GM21367 (cell line): ENCODE measurements around the gene PABPN1L.

Experiments
- ATAC-seq: cut with Tn5 transposase; IDR thresholded peaks from one replicate; pipeline ENCODE4 v1.9.1; 2021; ENCODE audit not compliant: unreplicated experiment

Gene PABPN1L

GRCh38 chr16:88884569-88885271 is 18.3 kb upstream of the PABPN1L start:
- ATAC-seq = no peak

DNA sequence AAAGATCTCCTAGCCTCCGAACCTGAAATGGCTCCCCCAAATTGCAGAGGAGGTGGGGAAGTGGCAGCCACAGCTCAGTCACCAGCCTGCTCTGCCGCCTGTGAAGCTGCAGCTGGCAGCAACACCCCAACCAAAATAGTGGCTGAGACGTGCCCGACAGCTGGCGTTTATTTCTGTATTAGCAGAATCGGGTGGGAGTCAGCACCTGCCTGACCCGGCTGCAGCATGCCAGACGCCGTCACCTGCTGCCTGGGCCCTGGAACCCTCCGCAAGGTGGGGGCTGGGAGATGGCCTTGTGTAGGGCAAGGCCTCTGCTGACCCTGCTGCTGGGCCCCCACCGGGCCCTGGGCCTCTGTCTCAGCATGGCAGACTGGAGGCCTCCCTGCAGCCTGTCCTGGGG is 17.5 kb upstream of the PABPN1L start:
- no peak for ATAC-seq

- no peak for ATAC-seq
Observed at GRCh38 chr16:88883117-88883895, 16.8 kb upstream of the PABPN1L start.

GRCh38 chr16:88882358-88883030 is 16.0 kb upstream of the PABPN1L start:
- ATAC-seq = no peak

- no peak for ATAC-seq
Observed at GRCh38 chr16:88881675-88882357, 15.4 kb upstream of the PABPN1L start.

GRCh38 chr16:88881007-88881615 is 14.7 kb upstream of the PABPN1L start:
- ATAC-seq = no peak

GRCh38 chr16:88880226-88881006 is 14.0 kb upstream of the PABPN1L start:
- no peak for ATAC-seq

DNA sequence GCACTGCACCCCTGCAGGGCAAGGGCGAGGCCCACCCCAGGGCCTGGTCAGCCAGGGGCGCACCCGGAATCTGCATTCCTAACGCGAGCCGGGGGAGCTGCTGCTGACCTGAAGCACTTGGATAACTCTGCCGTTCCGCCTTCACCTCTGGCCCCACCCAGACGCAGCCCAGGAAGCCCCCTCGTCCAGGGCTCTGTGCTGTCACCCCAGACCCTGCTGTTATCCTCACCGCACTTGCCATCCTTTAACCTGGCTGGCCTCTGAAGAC is 13.3 kb upstream of the PABPN1L start:
- no peak for ATAC-seq

GRCh38 chr16:88878967-88879787 is 12.7 kb upstream of the PABPN1L start:
- no peak for ATAC-seq

- no peak for ATAC-seq
Observed at GRCh38 chr16:88878356-88878755, 11.9 kb upstream of the PABPN1L start.

- no peak for ATAC-seq
Observed at GRCh38 chr16:88877564-88878289, 11.3 kb upstream of the PABPN1L start.

GRCh38 chr16:88876942-88877526 is 10.6 kb upstream of the PABPN1L start:
- no peak for ATAC-seq

DNA sequence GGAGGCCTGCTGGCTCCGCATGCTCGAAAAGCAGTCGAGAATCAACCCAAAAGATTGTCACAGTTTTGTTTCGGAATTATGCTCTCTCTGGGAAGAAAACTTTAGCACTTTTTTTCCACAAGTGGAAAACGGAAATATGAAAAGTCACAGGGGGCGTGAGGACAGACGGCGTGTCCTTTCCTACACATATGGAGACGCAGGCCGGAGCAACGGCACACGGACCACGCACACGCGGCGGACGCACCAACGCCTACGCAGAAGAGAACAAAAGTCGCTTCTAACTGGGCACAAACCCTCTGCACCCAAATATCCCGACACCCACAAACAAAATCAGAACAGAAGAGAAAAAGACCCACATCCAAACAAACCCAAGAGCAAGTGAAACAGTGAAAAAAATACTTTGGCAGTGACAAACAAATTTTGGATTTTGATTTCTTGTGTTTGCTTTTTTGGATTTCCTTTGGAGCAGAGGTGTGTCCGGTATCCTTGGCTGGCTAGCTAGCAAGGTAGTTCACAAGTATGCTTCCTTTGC is 9.3 kb upstream of the PABPN1L start:
- ATAC-seq = no peak

DNA sequence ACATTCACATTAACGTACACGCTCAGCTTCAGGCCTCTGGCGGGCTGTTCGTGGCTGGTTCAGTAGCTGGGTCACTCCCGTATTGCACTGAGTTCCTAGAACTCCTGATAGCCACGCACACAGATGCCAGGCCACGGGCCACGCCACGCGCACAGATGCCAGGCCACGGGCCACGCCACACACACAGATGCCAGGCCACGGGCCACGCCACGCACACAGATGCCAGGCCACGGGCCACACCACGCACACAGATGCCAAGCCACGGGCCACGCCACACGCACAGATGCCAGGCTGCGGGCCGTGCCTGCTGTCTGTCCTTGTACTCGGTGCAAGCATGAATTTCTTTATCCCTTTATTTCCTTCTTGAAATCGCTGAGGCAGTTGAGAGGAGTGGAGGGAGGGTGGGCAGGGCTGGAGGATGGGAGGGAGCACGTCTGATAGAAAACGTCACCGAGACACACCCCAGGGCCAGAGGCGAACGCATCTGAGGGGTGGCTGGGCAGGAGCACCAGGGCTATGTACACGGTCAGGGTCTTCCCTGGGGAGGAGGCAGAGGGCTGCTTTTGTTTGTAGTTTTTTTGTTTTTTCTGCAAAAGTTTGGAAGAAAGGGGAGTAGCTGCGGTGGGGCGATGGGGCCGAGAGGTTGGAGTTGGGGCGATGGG is 8.6 kb upstream of the PABPN1L start:
- ATAC-seq = no peak

DNA sequence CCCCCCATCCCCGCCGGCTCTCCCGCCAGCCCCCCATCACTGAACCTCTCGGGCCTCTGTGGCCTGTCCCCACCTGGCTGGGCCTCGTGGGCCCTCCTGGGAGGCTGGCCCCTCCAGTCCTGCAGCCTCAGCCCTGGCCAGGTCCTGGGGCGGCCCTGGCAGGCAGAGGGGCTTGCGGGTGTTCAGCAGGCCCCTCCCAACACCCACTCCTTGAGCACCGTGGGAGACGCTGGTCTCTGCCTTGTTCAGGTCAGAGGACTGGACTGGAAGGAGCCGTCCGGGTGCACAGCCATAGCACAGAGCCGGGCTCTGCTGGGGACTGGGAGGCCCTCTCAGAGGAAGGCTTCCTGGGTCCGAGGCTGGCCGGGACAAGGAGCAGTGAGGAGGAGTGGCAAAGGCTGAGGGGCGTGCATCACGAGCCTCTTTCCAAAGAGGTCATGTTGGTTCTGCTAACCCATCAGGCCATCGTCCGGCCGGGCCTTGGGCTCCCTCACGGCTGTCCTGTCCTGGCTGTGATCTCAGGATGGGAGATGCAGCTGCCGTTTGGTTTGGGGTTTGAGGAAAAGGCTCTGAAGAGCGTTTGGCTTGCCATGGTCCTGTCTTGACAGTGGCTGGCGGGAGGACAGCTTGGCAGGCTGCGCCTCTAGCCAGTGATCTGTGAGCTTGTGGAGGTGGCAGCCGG is 6.3 kb upstream of the PABPN1L start:
- ATAC-seq = no peak

DNA sequence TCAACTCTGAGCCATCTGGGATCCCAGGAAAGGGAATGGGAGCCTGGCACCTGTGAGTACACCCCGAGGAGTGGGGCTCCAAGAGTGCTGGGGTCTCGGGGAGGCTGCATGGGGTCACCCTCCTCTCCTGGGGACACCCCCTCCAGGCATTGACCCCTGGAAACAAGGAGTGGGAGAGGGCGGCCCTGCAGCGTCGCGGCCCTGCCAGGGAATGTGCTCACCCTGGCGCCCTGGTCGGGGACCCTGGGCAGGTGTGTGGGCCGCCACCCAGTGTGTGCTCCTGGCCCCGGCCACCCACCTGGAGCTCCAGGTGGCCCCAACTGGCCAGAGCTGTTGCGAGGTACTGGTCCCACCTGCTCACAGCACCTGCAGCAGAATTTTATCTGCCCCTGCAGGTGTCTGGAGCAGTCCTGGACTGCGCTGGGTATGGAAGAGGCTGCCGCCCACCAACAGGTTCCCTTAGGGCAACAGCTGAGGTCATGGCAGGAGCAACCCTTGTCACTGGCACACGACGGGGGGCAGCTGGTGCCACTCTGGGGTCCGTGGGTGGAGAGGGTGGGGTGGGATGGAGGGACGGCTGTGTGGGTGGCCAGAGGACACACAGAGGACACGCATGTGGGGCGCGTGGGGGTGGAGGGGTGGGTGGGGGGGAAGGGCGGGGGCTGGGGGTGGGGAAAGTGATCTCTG is 5.4 kb upstream of the PABPN1L start:
- no peak for ATAC-seq

DNA sequence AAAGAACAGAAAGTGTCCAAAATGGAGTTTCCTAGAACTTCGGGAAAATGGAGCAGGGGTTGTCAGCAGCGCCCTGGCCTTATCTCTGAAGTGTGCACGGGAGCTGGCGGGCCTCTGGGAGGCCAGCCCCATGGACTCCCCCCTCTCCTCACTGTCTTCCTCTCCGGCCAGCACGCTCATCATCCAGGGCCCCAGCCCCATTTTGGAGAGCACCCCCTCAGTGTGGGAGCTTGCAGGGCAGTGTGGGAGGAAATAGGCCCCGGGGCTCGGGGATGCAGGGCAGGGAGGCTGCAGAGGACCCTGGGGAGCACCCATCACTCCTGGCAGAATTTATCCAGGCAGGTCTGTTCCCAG is 4.9 kb upstream of the PABPN1L start:
- ATAC-seq = no peak
